OCI-LY3 (cell line): Measurements from ENCODE around the gene SLC6A2.

Experiments
- H2AFZ ChIP-seq: fragments of 200-600, 300-600 bp; shearing (Covaris generic); 2 replicates; pipeline ENCODE4 v1.6.0; 2014; ENCODE audit warnings: antibody characterized with exemption, low read depth, low read length
- H3K27ac ChIP-seq: fragments of 200-600, 300-600 bp; sonication (generic); 2 replicates; pipeline ENCODE4 v1.5.1; 2014; ENCODE audit warnings: mild to moderate bottlenecking, low read length, moderate library complexity, mixed read lengths
- H3K27me3 ChIP-seq: fragments of 200-600, 300-600 bp; sonication (generic); 2 replicates; pipeline ENCODE4 v1.6.1; 2014; ENCODE audit warnings: low read depth, low read length, mixed read lengths
- H3K36me3 ChIP-seq: fragments of 200-600, 300-600 bp; sonication (generic); replicated peaks from 2 replicates; pipeline ENCODE3; 2014; ENCODE audit warnings: low read depth, low read length, mixed read lengths
- H3K4me1 ChIP-seq: fragments of 300-600, 200-600 bp; sonication (generic); 2 replicates; pipeline ENCODE4 v1.6.1; 2014; ENCODE audit warnings: low read length, mixed read lengths
- H3K4me2 ChIP-seq: fragments of 200-600, 300-600 bp; sonication (generic); 2 replicates; pipeline ENCODE4 v1.6.1; 2014; ENCODE audit warnings: low read length, mixed read lengths
- H3K4me3 ChIP-seq: fragments of 300-600, 200-600 bp; sonication (generic); 2 replicates; pipeline ENCODE4 v1.5.1; 2014; ENCODE audit warnings: antibody characterized with exemption, mild to moderate bottlenecking, low read length, moderate library complexity
- H3K79me2 ChIP-seq: fragments of 300-600, 200-600 bp; shearing (Covaris generic); 2 replicates; pipeline ENCODE4 v1.6.1; 2014; ENCODE audit warnings: mild to moderate bottlenecking, low read length, mixed read lengths
- H3K9ac ChIP-seq: fragments of 300-600, 200-600 bp; shearing (Covaris generic); 2 replicates; pipeline ENCODE4 v1.6.0; 2014; ENCODE audit warnings: mild to moderate bottlenecking, low read length, moderate library complexity
- H3K9me3 ChIP-seq: fragments of 200-600, 300-600 bp; shearing (Covaris generic); 2 replicates; pipeline ENCODE4 v1.6.1; 2014; ENCODE audit warnings: low read length, mixed read lengths; ENCODE audit not compliant: insufficient read depth
- H4K20me1 ChIP-seq: fragments of 200-600, 300-600 bp; sonication (generic); 2 replicates; pipeline ENCODE4 v1.6.1; 2016; ENCODE audit warnings: low read length, mixed read lengths; ENCODE audit not compliant: insufficient read depth
- EZH2phosphoT487 ChIP-seq: fragments of 200-600 bp; shearing (Covaris generic); IDR thresholded peaks from 2 replicates; pipeline ENCODE4 v1.6.1; 2018; ENCODE audit warnings: antibody characterized with exemption, mixed run types, low read depth
- TF ChIP-seq, protein P1 (sequence below): fragments of 200-600, 300-600 bp; sonication (generic); IDR thresholded peaks from 2 replicates; pipeline ENCODE4 v1.5.1; 2014; ENCODE audit warnings: antibody characterized with exemption, low read length, low read depth

Gene SLC6A2

DNA sequence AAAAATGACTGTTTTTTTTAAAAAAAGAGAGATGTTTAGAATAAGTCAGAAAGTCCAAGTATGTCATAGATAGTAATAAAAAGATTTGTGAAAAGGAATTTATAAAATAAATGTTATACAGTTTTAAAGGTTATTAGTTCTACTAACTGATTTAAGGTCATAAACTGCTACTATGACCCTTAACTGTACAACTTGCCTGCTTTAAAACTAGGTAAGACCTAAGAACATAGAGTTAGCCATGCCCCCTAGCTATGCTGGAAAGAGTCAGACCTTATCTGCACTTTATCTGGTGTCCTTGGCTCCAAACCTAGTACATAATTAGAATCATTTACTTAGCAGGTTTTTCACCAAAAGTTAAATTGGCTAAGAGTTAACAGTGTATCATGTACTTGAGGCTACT lies 23.5 kb upstream of the SLC6A2 start:
- no peaks in the 10 kb centered on the region for H3K79me2 ChIP-seq
- no peak overlapping the region for H2AFZ ChIP-seq
- no peak overlapping the region for H3K27ac ChIP-seq
- 0 out of 2 replicates have a peak, but pooled peaks cover 3% of the 10 kb centered on the region for H3K9me3 ChIP-seq
- H3K36me3 ChIP-seq = no peaks in the 10 kb centered on the region
- H3K4me2 ChIP-seq = no peak overlapping the region
- TF ChIP-seq, protein P1, sequence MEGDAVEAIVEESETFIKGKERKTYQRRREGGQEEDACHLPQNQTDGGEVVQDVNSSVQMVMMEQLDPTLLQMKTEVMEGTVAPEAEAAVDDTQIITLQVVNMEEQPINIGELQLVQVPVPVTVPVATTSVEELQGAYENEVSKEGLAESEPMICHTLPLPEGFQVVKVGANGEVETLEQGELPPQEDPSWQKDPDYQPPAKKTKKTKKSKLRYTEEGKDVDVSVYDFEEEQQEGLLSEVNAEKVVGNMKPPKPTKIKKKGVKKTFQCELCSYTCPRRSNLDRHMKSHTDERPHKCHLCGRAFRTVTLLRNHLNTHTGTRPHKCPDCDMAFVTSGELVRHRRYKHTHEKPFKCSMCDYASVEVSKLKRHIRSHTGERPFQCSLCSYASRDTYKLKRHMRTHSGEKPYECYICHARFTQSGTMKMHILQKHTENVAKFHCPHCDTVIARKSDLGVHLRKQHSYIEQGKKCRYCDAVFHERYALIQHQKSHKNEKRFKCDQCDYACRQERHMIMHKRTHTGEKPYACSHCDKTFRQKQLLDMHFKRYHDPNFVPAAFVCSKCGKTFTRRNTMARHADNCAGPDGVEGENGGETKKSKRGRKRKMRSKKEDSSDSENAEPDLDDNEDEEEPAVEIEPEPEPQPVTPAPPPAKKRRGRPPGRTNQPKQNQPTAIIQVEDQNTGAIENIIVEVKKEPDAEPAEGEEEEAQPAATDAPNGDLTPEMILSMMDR = no peak
- TF ChIP-seq EZH2phosphoT487 = no peak
- no peak overlapping the region for H3K9ac ChIP-seq
- no peak overlapping the region for H3K4me3 ChIP-seq
- no peaks in the 10 kb centered on the region for H4K20me1 ChIP-seq
- H3K4me1 ChIP-seq = no peaks in the 10 kb centered on the region
- H3K27me3 ChIP-seq = no peaks in the 10 kb centered on the region

DNA sequence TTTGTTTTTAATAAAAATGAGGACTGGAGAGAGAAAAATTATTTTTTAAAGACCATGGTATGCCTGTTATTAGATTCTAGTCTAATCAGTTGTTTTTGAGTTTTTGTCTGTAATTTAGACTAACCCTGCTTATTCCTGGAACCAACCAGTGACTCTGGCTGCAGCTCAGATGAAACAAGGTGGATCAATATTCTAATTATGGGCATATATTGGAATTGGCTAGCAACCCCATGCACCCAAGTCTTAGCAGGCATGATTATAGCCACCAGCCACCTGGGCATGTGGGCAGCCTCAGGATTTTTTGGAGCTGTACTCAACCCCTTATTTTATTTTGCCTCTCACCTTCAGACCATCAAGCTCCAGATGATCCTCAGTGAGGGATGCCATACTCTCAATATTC lies 21.6 kb upstream of the SLC6A2 start:
- Histone ChIP-seq H3K4me1 (peaks cover 3% of the 10 kb centered on the region; the same call in 1 of the 2 replicates), H3K27me3 (peaks cover 6% of the 10 kb centered on the region; the same call in 1 of the 2 replicates), H3K9ac (no peak overlapping the region), H3K4me3 (no peak overlapping the region), H3K9me3 (0 out of 2 replicates have a peak, but pooled peaks cover 3% of the 10 kb centered on the region), H3K79me2 (no peaks in the 10 kb centered on the region), H3K27ac (no peak overlapping the region), H3K4me2 (no peak overlapping the region), H2AFZ (no peak overlapping the region), H4K20me1 (no peaks in the 10 kb centered on the region), H3K36me3 (no peaks in the 10 kb centered on the region)
- no peak for TF ChIP-seq EZH2phosphoT487
- TF ChIP-seq, protein P1 = no peak

DNA sequence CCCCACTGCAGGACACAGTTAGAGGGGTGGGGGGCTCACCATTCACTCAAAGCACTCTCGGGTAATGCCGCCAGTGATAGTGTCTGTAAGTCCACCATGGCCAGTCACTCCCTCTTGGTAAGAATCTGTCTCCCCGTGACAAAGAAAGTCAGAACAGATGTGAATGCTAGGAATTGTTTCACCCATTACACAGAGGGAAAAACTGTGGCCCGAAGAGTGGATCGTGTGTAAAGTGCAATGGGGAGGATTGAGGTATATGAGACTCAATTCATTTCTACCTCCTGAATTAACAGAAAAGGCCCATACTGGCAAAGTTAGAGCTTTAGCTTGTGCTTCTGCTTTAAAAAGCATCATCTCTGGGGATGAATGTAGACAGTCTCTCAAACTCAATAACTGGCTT lies 17.5 kb upstream of the SLC6A2 start:
- Histone ChIP-seq H3K9me3 (no peaks in the 10 kb centered on the region), H3K4me3 (no peak overlapping the region), H3K9ac (no peak overlapping the region), H3K27ac (no peak overlapping the region), H3K79me2 (no peaks in the 10 kb centered on the region), H3K36me3 (no peaks in the 10 kb centered on the region), H4K20me1 (no peaks in the 10 kb centered on the region), H2AFZ (no peak overlapping the region), H3K27me3 (peaks cover 6% of the 10 kb centered on the region; the same call in 1 of the 2 replicates), H3K4me2 (no peak overlapping the region), H3K4me1 (peaks cover 3% of the 10 kb centered on the region; the same call in 1 of the 2 replicates)
- TF ChIP-seq EZH2phosphoT487 = no peak
- TF ChIP-seq, protein P1 = no peak

DNA sequence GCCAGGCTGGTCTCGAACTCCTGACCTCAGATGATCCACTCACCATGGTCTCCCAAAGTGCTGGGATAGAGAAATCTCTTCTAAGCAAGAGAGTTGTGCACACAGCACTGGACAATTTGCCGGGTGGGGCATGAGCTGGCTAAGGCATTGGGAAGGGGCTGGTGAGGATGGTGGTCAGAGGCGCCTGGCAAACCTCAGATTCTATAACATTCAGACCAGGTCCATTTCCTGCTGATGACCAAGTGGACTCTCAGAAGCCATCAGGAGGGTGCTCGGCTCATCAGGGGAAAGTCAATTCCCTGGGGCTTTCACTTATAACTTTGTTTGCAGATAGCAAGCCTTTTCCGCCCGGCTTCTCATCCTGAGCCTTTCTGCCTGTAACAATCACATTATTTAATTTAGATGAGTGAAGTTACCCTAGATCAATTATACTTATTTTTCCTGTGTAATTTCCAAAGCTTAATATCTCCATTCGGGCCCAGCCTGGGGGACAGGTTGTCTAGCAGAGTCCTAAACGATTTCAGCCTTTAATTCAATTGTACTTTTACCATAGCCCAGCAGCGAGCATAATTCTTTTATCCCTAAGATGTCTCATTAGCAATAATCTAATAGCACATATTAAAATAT lies 15.0 kb upstream of the SLC6A2 start:
- Histone ChIP-seq H3K9ac (no peak overlapping the region), H4K20me1 (no peaks in the 10 kb centered on the region), H3K27ac (no peak overlapping the region), H3K4me3 (no peak overlapping the region), H3K79me2 (no peaks in the 10 kb centered on the region), H3K9me3 (no peaks in the 10 kb centered on the region), H3K27me3 (peaks cover 6% of the 10 kb centered on the region; the same call in 1 of the 2 replicates), H3K36me3 (no peaks in the 10 kb centered on the region), H2AFZ (no peak overlapping the region), H3K4me1 (peaks cover 3% of the 10 kb centered on the region; the same call in 1 of the 2 replicates), H3K4me2 (no peak overlapping the region)
- no peak for TF ChIP-seq EZH2phosphoT487
- TF ChIP-seq, protein P1 = no peak
